ENCODE results near the gene LAMP2. TPM values are rescaled to one million over a fixed set of nuclear protein-coding genes. Genes with fewer than 3 reads are reported as not detected.
"Not testable (repeated sequence)": the region's sequence is repeated elsewhere in the genome, so short reads cannot be mapped to it uniquely, and the experiment has no call there.

Gene LAMP2
- total and polyA plus RNA-seq, 2 donors from 2014 or later: 91.2 to 145 TPM

GRCh38 chrX:120485315-120485637, 16.2 kb upstream of the LAMP2 start:
- Histone ChIP-seq H3K9me3 (ENCODE audit: control insufficient read depth in 2 of 3, insufficient read depth in 1 of 3, low read length in 3 of 3) (no peaks in the 10 kb centered on the region), H3K4me1 (ENCODE audit: control insufficient read depth in 2 of 3, insufficient read depth in 2 of 3, low read depth in 1 of 3, low read length in 3 of 3) (peaks cover 0 to 3% (median 0%) of the 10 kb centered on the region in 3 donors), H3K36me3 (ENCODE audit: control insufficient read depth in 2 of 3, insufficient read depth in 3 of 3, low read length in 3 of 3) (no peaks in the 10 kb centered on the region), H3K9ac (ENCODE audit: low read length in 3 of 3) (peak overlapping the region in 1 of 3 donors; percentile 63), H3K27ac (ENCODE audit: low read depth in 2 of 2, low read length in 2 of 2) (peak overlapping the region in 1 of 2 donors; percentile 94), H3K27me3 (ENCODE audit: control insufficient read depth, insufficient read depth, low read length) (no peaks in the 10 kb centered on the region), H3K4me3 (ENCODE audit: low read length in 3 of 3) (peak overlapping the region; percentile 66 to 72 (median 71))
- peak in 1 of 5 donors; percentile 2 for DNase-seq
- no peak for FAIRE-seq
- intact Hi-C loops (cut with DNase I): no loop called here
- TF ChIP-seq CTCF (IDR thresholded peaks at IDR 0.05; ENCODE audit: borderline replicate concordance, extremely low read depth, insufficient read depth): no peak

GRCh38 chrX:120477453-120477852, 8.4 kb upstream of the LAMP2 start:
- Histone ChIP-seq H3K36me3 (ENCODE audit: control insufficient read depth in 2 of 3, insufficient read depth in 3 of 3, low read length in 3 of 3) (no peaks in the 10 kb centered on the region), H3K4me3 (ENCODE audit: low read length in 3 of 3) (no peak overlapping the region), H3K27ac (ENCODE audit: low read depth in 2 of 2, low read length in 2 of 2) (no peak overlapping the region), H3K9me3 (ENCODE audit: control insufficient read depth in 2 of 3, insufficient read depth in 1 of 3, low read length in 3 of 3) (no peaks in the 10 kb centered on the region), H3K4me1 (ENCODE audit: control insufficient read depth in 2 of 3, insufficient read depth in 2 of 3, low read depth in 1 of 3, low read length in 3 of 3) (no peaks in the 10 kb centered on the region), H3K9ac (ENCODE audit: low read length in 3 of 3) (no peak overlapping the region), H3K27me3 (ENCODE audit: control insufficient read depth, insufficient read depth, low read length) (no peaks in the 10 kb centered on the region)
- intact Hi-C loops (cut with DNase I): no loop called here
- TF ChIP-seq CTCF (IDR thresholded peaks at IDR 0.05; ENCODE audit: borderline replicate concordance, extremely low read depth, insufficient read depth): no peak
- FAIRE-seq (no peak), DNase-seq (no peak)

GRCh38 chrX:120476714-120477113, 7.6 kb upstream of the LAMP2 start:
- Histone ChIP-seq H3K27me3 (ENCODE audit: control insufficient read depth, insufficient read depth, low read length) (no peaks in the 10 kb centered on the region), H3K9me3 (ENCODE audit: control insufficient read depth in 2 of 3, insufficient read depth in 1 of 3, low read length in 3 of 3) (no peaks in the 10 kb centered on the region), H3K27ac (ENCODE audit: low read depth in 2 of 2, low read length in 2 of 2) (no peak overlapping the region), H3K9ac (ENCODE audit: low read length in 3 of 3) (no peak overlapping the region), H3K4me3 (ENCODE audit: low read length in 3 of 3) (no peak overlapping the region), H3K36me3 (ENCODE audit: control insufficient read depth in 2 of 3, insufficient read depth in 3 of 3, low read length in 3 of 3) (no peaks in the 10 kb centered on the region), H3K4me1 (ENCODE audit: control insufficient read depth in 2 of 3, insufficient read depth in 2 of 3, low read depth in 1 of 3, low read length in 3 of 3) (no peaks in the 10 kb centered on the region)
- DNase-seq (no peak), FAIRE-seq (no peak)
- intact Hi-C loops (cut with DNase I): no loop called here
- TF ChIP-seq CTCF (IDR thresholded peaks at IDR 0.05; ENCODE audit: borderline replicate concordance, extremely low read depth, insufficient read depth): no peak

GRCh38 chrX:120475447-120475846, 6.4 kb upstream of the LAMP2 start:
- TF ChIP-seq CTCF (IDR thresholded peaks at IDR 0.05; ENCODE audit: borderline replicate concordance, extremely low read depth, insufficient read depth): peak; percentile 56
- DNase-seq: peak in 1 of 5 donors; percentile 33
- H3K36me3 ChIP-seq (ENCODE audit: control insufficient read depth in 2 of 3, insufficient read depth in 3 of 3, low read length in 3 of 3); intact Hi-C loops (cut with DNase I); H3K4me3 ChIP-seq (ENCODE audit: low read length in 3 of 3); H3K27ac ChIP-seq (ENCODE audit: low read depth in 2 of 2, low read length in 2 of 2); H3K4me1 ChIP-seq (ENCODE audit: control insufficient read depth in 2 of 3, insufficient read depth in 2 of 3, low read depth in 1 of 3, low read length in 3 of 3); H3K9me3 ChIP-seq (ENCODE audit: control insufficient read depth in 2 of 3, insufficient read depth in 1 of 3, low read length in 3 of 3); H3K9ac ChIP-seq (ENCODE audit: low read length in 3 of 3); H3K27me3 ChIP-seq (ENCODE audit: control insufficient read depth, insufficient read depth, low read length): not testable (repeated sequence)
- peak; percentile 99 for FAIRE-seq

Data from kidney (tissue), 14 donors.